Effector memory CD4-positive, alpha-beta T cell (primary cell): Measurements from ENCODE around the gene ITPKC.
"Not testable (repeated sequence)": the region's sequence is repeated elsewhere in the genome, so short reads cannot be mapped to it uniquely, and the experiment has no call there.

Source experiments
- DNase-seq, 3 donors: peaks; one replicate each; pipeline ENCODE4 v3.0.0-alpha.2; 2020
- H3K27ac ChIP-seq: 2 replicates; pipeline ENCODE4 v1.7.0; 2013; ENCODE audit warnings: mild to moderate bottlenecking, low read length, moderate library complexity; ENCODE audit not compliant: insufficient read depth, poor library complexity, severe bottlenecking
- H3K27me3 ChIP-seq: replicated peaks from 2 replicates; pipeline ENCODE4 v1.7.0; 2013; ENCODE audit warnings: mild to moderate bottlenecking, low read length; ENCODE audit not compliant: insufficient read depth, control insufficient read depth, poor library complexity, severe bottlenecking
- H3K36me3 ChIP-seq: 2 replicates; pipeline ENCODE4 v1.7.0; 2013; ENCODE audit warnings: mild to moderate bottlenecking, low read length, moderate library complexity; ENCODE audit not compliant: control insufficient read depth, insufficient read depth
- H3K4me1 ChIP-seq: 2 replicates; pipeline ENCODE4 v1.7.0; 2013; ENCODE audit warnings: low read length, mild to moderate bottlenecking; ENCODE audit not compliant: control insufficient read depth, insufficient read depth, poor library complexity, severe bottlenecking
- H3K4me3 ChIP-seq: 2 replicates; pipeline ENCODE4 v1.7.0; 2013; ENCODE audit warnings: low read length, low read depth, mild to moderate bottlenecking; ENCODE audit not compliant: insufficient read depth, poor library complexity, severe bottlenecking
- H3K9me3 ChIP-seq: 2 replicates; pipeline ENCODE4 v1.7.0; 2013; ENCODE audit warnings: mild to moderate bottlenecking, low read length, moderate library complexity; ENCODE audit not compliant: control insufficient read depth

ITPKC gene

GRCh38 chr19:40759352-40759751 lies 42.4 kb downstream of the ITPKC start:
- H3K27ac ChIP-seq, result no peak overlapping the region
- peaks cover 20% of the 10 kb centered on the region for H3K4me1 ChIP-seq
- H3K36me3 ChIP-seq, result peaks cover 80% of the 10 kb centered on the region
- no peaks in the 10 kb centered on the region for H3K9me3 ChIP-seq
- no peak overlapping the region for H3K4me3 ChIP-seq
- no peaks in the 10 kb centered on the region for H3K27me3 ChIP-seq
- DNase-seq, result no peak

GRCh38 chr19:40762754-40763470 lies 46.0 kb downstream of the ITPKC start:
- no peak for DNase-seq
- no peaks in the 10 kb centered on the region for H3K9me3 ChIP-seq
- no peaks in the 10 kb centered on the region for H3K4me1 ChIP-seq
- no peaks in the 10 kb centered on the region for H3K27me3 ChIP-seq
- no peak overlapping the region for H3K27ac ChIP-seq
- H3K36me3 ChIP-seq, result peaks cover 82% of the 10 kb centered on the region
- H3K4me3 ChIP-seq, result no peak overlapping the region

GRCh38 chr19:40763526-40763925 lies 46.6 kb downstream of the ITPKC start:
- H3K27ac ChIP-seq, result peak overlapping the region; percentile 17
- no peak for DNase-seq
- H3K4me1 ChIP-seq, result no peaks in the 10 kb centered on the region
- H3K4me3 ChIP-seq, result no peak overlapping the region
- H3K9me3 ChIP-seq, result no peaks in the 10 kb centered on the region
- H3K27me3 ChIP-seq, result no peaks in the 10 kb centered on the region
- H3K36me3 ChIP-seq, result peaks cover 77% of the 10 kb centered on the region

DNA sequence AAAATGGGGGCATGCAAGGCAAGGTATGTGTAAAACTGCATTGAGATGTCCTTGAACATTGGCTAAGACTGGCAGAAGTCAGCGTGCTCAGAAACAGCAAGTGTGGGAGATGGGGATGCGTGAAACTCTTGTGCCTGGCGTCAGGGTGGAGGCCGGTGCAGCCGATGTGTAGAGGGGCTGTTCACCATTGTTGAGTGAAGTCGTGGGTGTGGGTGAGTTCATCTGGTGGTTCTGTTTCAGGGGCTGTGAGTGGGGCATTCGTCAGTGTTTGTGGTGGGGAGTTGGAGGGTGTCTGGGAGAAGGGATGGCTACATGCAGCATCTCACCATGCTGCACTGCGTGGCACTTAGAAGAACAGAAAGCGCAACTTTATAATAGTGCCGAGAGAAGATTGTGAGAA lies 47.1 kb downstream of the ITPKC start:
- Histone ChIP-seq H3K36me3 (peaks cover 79% of the 10 kb centered on the region), H3K4me1 (no peaks in the 10 kb centered on the region), H3K4me3 (no peak overlapping the region), H3K9me3 (no peaks in the 10 kb centered on the region), H3K27me3 (no peaks in the 10 kb centered on the region), H3K27ac (peak overlapping the region; percentile 17)
- no peak for DNase-seq

- not testable (repeated sequence) for H3K27me3 ChIP-seq, H3K4me3 ChIP-seq, H3K9me3 ChIP-seq, DNase-seq, H3K4me1 ChIP-seq, H3K27ac ChIP-seq
- peaks cover 56% of the 10 kb centered on the region for H3K36me3 ChIP-seq
These were observed 49.5 kb downstream of the ITPKC start for GRCh38 chr19:40766385-40766784.

GRCh38 chr19:40768869-40769268 lies 52.0 kb downstream of the ITPKC start:
- peaks cover 31% of the 10 kb centered on the region for H3K36me3 ChIP-seq
- H3K4me1 ChIP-seq, result no peaks in the 10 kb centered on the region
- DNase-seq, result no peak
- no peaks in the 10 kb centered on the region for H3K27me3 ChIP-seq
- no peak overlapping the region for H3K4me3 ChIP-seq
- H3K9me3 ChIP-seq, result no peaks in the 10 kb centered on the region
- H3K27ac ChIP-seq, result no peak overlapping the region

- H3K4me1 ChIP-seq, H3K36me3 ChIP-seq, H3K4me3 ChIP-seq, H3K9me3 ChIP-seq, DNase-seq, H3K27me3 ChIP-seq, H3K27ac ChIP-seq: not testable (repeated sequence)
These were observed 54.4 kb downstream of the ITPKC start for GRCh38 chr19:40771101-40771862.

- no peaks in the 10 kb centered on the region for H3K27me3 ChIP-seq
- no peak for DNase-seq
- H3K9me3 ChIP-seq, result no peaks in the 10 kb centered on the region
- no peaks in the 10 kb centered on the region for H3K36me3 ChIP-seq
- no peak within 1 kb of the TSS for H3K4me3 ChIP-seq
- no peak within 1 kb of the TSS for H3K27ac ChIP-seq
- H3K4me1 ChIP-seq, result peaks cover 12% of the 10 kb centered on the region
These were observed 58.2 kb downstream of the ITPKC start, which contains the start of gene MIA for GRCh38 chr19:40774916-40775631. Gene MIA, plus strand, starts transcription at chr19:40775521. Its CDS starts 22 bp downstream, at chr19:40775543.

- Histone ChIP-seq H3K36me3 (no peaks in the 10 kb centered on the region), H3K4me1 (peaks cover 12% of the 10 kb centered on the region), H3K27ac (no peak overlapping the region), H3K4me3 (no peak overlapping the region), H3K9me3 (no peaks in the 10 kb centered on the region), H3K27me3 (no peaks in the 10 kb centered on the region)
- DNase-seq, result no peak
These were observed 58.7 kb downstream of the ITPKC start for GRCh38 chr19:40775632-40776022.

DNA sequence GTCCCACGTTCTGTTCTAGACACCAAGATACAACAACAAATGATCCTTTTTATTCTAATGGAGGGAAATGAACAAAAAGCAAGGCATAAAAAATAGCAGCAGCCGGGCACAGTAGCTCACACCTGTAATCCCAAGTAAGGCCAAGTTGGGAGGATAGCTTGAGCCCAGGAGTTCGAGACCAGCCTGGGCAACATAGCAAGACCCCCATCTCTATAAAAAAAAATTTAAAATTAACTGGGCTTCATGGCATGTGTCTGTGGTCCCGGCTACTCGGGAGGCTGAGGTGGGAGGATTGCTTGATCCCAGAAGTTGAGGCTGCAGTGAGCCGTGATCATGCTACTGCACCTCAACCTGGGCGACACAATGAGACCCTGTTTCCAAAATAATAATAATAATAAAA lies 59.5 kb downstream of the ITPKC start:
- no peak for DNase-seq
- peaks cover 12% of the 10 kb centered on the region for H3K4me1 ChIP-seq

More for the DNA sequence above, 59.5 kb downstream of the ITPKC start:
- peak overlapping the region; percentile 88 for H3K27ac ChIP-seq
- no peaks in the 10 kb centered on the region for H3K27me3 ChIP-seq
- no peaks in the 10 kb centered on the region for H3K36me3 ChIP-seq
- no peaks in the 10 kb centered on the region for H3K9me3 ChIP-seq
- H3K4me3 ChIP-seq, result no peak overlapping the region
